NB4 (cell line): ENCODE results near the gene HNRNPA0.
"Not testable (repeated sequence)": the region's sequence is repeated elsewhere in the genome, so short reads cannot be mapped to it uniquely, and the experiment has no call there.

Experiments used
- DNase-seq: peaks from one replicate; pipeline ENCODE4 v3.0.0; 2010; ENCODE audit warnings: low read depth
- H3K4me3 ChIP-seq: one replicate; pipeline ENCODE4 v1.5.1; 2011; ENCODE audit warnings: mild to moderate bottlenecking, low read depth, low read length, moderate library complexity
- MYC ChIP-seq: IDR thresholded peaks from 2 replicates; pipeline ENCODE4 v1.6.1; 2011; ENCODE audit warnings: low read depth, low read length
- POLR2A ChIP-seq: IDR thresholded peaks from 2 replicates; pipeline ENCODE4 v1.6.1; 2011; ENCODE audit warnings: mild to moderate bottlenecking; ENCODE audit not compliant: insufficient read length; ENCODE audit errors: extremely low read depth
- TF ChIP-seq, protein P1 (sequence below): IDR thresholded peaks from one replicate; pipeline ENCODE4 v1.5.1; 2012; ENCODE audit warnings: low read depth, low read length
- TF ChIP-seq, protein P2 (sequence below): IDR thresholded peaks from 2 replicates; pipeline ENCODE4 v1.6.1; 2011; ENCODE audit warnings: low read depth, low read length

Gene HNRNPA0

DNA sequence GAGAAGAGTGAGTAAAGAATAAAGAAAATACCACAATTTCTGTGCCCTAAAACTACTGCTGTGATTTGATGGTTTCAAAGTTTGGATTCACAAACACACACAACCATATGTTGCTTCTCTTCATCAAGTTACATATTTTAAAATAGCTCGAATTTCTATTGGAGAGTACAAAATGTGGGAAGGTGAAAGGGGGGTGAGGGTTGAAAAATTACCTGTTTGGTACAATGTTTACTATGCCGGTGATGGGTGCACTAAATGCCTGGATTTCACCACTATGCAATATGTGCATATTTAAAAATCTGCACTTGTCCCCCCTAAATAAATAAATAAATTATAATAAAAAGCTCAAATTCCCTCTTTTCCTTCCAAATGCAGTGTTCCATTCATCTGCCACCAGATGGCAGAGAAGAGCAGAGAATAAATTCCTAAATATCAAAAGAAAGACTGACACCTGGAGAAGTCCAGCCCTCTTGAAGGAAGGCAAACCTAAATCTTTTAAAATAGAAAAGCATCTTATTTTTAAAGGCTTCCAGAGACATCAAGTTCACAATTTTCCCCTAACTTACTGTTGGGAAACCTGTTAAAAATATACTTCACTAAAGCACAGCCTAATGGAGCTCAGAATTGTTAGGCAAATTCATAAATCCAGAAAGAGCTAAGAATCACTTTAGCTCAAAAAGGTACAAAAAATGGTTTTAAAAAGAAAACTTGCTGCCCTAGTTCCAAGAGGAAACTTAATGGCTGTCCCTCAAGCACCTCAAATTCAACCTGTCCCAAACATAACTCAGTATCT, 24.8 kb upstream of the HNRNPA0 start:
- peak; percentile 51 for DNase-seq
- TF ChIP-seq MYC = no peak
- TF ChIP-seq, protein P1, sequence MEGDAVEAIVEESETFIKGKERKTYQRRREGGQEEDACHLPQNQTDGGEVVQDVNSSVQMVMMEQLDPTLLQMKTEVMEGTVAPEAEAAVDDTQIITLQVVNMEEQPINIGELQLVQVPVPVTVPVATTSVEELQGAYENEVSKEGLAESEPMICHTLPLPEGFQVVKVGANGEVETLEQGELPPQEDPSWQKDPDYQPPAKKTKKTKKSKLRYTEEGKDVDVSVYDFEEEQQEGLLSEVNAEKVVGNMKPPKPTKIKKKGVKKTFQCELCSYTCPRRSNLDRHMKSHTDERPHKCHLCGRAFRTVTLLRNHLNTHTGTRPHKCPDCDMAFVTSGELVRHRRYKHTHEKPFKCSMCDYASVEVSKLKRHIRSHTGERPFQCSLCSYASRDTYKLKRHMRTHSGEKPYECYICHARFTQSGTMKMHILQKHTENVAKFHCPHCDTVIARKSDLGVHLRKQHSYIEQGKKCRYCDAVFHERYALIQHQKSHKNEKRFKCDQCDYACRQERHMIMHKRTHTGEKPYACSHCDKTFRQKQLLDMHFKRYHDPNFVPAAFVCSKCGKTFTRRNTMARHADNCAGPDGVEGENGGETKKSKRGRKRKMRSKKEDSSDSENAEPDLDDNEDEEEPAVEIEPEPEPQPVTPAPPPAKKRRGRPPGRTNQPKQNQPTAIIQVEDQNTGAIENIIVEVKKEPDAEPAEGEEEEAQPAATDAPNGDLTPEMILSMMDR = peak; percentile 58
- TF ChIP-seq, protein P2, sequence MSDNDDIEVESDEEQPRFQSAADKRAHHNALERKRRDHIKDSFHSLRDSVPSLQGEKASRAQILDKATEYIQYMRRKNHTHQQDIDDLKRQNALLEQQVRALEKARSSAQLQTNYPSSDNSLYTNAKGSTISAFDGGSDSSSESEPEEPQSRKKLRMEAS = no peak
- H3K4me3 ChIP-seq = no peak overlapping the region

DNA sequence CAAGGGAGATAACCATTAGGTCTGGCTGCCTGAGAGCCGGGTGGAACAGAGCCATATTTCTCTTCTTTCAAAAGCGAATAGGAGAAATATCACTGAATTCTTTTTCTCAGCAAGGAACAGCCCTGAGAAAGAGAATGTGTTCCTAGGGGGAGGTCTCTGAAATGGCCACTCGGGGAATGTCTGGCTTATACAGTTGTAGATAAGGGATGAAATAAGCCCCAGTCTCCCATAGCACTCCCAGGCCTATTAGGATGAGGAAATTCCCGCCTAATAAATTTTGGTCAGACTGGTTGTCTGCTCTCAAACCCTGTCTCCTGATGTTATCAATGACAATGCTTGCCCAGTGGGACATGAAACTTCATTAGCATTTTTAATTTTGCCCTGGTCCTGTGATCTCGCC, 13.8 kb upstream of the HNRNPA0 start:
- not testable (repeated sequence) for H3K4me3 ChIP-seq, DNase-seq

DNA sequence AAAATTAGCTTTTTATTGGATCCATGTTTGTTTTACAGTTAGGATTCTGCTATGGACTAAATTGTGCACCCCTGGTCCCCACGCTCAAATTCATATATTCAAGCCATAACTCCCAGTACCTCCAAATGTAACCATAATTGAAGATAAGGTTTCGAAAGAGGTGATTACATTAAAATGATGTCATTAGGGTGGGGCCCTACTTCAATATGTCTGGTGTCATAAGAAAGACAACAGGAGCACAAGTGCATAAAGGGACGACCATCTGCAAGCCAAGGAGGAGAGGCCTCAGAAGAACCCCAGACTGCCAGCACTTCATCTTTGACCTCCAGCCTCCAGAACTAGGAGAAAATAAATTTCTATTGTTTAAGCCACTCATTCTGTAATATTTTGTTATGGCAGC, 7.4 kb upstream of the HNRNPA0 start:
- H3K4me3 ChIP-seq = no peak overlapping the region
- DNase-seq = no peak
- TF ChIP-seq, protein P1 = no peak
- TF ChIP-seq, protein P2 = no peak
- no peak for TF ChIP-seq MYC

DNA sequence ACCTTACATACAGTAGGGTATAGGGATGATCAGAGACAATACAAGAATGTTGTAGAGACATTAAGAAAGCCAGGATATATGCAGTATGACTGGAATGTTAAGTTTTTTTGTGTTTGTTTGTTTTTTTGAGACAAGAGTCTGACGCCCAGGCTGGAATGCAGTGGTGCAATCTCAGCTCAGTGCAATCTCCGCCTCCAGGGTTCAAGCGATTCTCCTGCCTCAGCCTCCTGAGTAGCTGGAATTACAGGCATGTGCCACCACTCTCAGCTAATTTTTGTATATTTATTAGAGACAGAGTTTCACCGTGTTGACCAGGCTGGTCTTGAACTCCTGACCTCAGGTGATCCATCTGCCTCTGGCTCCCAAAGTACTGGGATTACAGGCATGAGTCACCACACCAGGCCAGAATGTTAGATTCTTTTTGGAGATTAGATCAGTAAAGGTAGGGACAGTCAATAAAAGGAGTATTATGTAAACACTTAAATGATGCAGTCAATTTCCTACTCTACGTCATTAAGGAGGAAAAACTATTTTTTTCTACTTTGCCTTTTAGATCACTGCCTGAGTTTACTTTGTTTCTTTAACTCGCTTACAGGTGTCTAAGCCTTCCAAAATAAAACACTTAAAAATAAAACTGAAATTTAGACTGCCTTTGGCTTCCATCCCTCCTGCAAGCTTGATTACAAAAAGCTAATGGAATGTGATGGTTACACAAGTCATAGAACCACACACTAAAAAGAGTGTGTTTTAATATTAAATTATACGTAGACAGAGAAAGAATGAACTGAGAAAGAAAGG, 6.8 kb upstream of the HNRNPA0 start:
- TF ChIP-seq, protein P2 = no peak
- TF ChIP-seq MYC = no peak
- TF ChIP-seq, protein P1 = no peak
- TF ChIP-seq POLR2A = no peak
- DNase-seq = no peak
- H3K4me3 ChIP-seq = no peak overlapping the region

DNA sequence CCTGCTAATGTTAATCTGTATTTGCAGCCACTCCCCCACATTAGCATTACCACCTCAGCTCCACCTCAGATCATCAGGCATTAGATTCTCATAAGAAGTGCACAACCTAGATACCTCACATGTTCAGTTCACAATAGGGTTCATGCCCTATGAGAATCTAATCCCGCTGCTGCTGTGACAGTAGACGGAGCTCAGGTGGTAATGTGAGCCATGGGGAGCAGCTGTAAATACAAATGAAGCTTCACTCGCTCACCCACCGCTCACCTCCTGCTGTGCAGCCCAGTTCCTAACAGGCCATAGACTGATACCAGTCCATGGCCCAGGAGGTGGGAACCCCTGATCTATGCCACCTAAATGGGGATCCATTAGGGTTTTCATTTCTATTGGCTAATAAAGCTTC, 6.1 kb upstream of the HNRNPA0 start:
- TF ChIP-seq MYC = no peak
- TF ChIP-seq, protein P2 = no peak
- TF ChIP-seq, protein P1 = no peak
- TF ChIP-seq POLR2A = no peak
- DNase-seq = no peak
- no peak overlapping the region for H3K4me3 ChIP-seq

DNA sequence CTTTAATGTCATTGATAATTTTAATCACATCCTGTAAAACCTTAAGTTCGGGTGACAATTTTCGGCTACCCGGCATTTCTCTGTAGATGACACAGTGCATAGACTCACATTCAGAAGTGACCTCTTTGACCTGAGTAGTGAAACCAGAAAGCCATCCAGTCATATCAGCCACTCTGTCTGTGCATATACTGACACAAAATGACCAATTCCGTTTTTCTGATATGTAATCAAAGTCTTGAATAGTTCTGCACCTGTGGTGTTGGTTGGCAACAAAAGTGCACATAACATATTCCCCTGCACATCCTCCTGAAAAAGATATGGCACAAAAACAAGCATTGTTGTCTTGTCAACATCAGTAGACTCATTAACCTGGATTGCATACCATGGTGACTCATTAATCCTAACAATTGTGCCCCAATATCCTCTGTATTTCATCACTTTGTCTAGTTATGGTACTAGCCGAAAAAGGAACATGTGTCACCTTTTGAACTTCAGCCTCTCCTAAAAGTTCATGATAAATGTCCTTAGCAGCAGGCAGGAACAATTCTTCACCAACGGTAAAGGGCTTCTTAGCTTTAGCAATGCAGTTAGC, 4.6 kb upstream of the HNRNPA0 start:
- TF ChIP-seq, protein P2 = no peak
- TF ChIP-seq, protein P1 = no peak
- TF ChIP-seq POLR2A (no peak), MYC (no peak)
- no peak overlapping the region for H3K4me3 ChIP-seq
- no peak for DNase-seq
